NCI-H1436 (cell line): Measurements from ENCODE around the gene TBCD.
"Not testable (repeated sequence)": the region's sequence is repeated elsewhere in the genome, so short reads cannot be mapped to it uniquely, and the experiment has no call there.

ENCODE experiments used
- DNase-seq: peaks from one replicate; lab custom pipeline; 2025; lab: John Stamatoyannopoulos, UW

TBCD gene

DNA sequence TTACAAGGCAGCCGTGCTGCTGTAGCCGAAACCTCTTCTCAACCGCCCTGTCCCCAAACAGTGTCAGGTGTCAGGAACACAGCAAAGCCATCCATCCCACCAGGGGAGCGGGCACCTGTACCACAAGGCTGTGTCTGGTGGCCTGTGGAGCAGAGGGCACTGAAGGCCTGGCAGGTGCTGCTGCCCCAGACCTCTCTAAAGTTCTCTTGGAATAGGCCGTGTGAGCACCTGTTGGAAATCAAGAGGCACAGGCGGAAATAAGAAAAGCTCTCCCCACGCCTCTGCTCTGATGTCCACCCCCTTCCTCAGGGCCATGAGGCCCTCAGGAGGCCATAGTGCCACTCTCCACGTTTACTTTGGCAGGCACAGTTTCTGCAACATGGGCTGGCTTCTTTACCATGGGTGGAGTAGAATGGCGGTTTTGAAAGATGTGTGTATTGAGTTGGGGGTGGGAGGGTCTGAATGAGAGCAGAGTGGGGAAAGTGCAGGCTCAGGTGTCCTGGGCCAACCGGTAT lies 187.8 kb downstream of the TBCD start:
- no peak for DNase-seq

DNA sequence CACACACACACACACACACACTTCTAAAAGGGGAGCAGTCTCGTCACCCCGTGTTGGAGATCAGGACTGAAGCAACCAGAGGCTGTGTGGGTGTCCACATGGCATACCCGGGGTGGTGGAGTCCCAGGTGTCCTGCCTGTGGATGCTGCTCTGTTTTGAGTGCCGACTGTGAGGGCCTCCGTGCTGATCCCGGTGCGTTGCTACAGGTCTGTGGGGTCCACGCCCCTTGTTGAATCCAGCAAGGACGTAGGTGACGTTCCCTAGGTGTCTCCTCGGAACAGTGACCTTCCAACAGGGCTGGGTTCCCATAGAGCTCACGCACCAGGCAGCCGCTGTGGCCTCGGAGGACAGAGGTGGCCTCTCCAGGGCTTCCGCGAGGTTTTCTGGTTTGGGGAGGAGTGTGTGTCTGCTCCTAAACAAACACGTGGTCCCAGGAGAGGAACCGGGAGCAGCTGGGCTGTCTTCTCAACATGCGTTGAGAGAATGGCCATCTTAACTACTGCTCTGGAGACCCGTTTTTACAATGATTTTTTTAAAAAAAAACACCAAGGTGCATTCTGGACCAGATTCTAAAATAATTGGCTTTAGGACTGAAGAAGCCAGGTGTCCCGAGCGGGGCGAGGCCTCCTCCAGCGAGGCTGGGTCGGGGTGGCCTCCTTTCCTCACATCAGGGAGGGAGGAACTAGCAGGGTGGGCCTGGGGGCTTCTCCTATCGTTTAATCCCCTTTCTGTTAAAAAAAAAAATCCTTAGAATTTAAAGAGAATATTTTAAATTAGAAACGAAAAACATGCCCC lies 188.6 kb downstream of the TBCD start:
- no peak for DNase-seq

DNA sequence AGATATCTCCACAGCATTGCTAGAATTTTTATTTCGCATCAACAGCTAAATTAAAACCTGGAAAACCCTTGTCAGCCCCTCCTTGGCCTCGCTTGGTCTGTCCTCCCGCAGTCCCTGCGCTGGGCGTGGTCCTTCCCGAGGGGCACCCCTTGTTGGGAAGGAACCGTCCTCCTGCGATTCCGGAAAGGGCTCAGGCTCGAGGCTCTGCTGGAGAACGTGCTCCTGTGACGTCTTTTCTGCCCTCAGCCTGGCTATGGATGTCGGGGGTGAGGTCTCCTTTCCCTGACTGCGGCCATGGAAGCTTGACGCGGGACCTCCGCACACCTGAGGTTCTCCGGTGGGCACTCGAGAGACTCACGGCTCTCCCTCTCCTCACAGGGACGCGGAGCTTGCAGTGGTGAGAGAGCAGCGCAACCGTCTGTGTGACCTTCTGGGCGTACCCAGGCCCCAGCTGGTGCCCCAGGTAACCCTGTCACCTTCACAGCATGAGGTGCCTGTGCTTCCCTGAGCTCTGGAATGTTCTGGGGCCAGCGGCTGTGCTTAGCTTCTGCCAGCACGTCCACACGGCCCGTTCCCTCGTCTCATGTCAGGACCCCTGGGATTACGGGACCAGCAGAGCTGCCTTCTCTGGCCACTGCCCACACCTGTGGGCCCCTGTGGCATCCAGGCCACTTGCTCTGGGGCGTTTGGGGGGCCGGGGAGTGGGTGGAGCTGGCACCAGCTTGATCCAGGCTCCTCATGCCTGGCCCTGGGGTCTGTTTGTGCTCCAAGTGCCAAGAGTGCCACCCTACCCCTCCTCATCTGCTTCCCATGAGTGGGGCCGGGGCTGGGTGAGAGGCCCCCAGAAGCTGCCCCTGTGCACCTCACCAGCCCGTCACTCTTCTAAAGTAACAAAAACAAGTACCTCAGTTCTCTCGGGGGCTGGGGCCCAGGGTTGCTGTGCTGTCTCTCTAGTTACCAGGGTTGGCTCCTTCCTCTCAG lies 189.4 kb downstream of the TBCD start:
- no peak for DNase-seq

GRCh38 chr17:82942166-82943130 lies 190.6 kb downstream of the TBCD start:
- no peak for DNase-seq

DNA sequence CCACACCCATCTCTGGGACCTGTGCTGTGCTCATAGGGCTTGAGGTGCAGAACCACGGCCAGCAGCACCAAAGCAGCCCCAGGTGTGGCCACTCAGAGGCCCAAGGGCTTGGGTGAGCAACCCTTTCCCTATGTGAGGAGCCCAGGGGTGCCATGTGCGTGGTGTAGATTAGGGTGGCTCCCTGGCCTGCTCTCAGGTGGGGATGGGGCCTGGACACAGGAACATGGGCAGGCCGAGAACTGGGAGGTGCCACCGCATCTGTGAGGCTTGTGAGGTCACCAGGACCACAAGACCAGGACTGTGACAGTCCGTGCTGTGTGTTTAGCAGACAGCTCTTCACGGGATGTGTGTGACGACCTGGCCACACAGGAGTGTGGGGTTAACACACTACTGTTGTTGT lies 191.5 kb downstream of the TBCD start:
- no peak for DNase-seq

DNA sequence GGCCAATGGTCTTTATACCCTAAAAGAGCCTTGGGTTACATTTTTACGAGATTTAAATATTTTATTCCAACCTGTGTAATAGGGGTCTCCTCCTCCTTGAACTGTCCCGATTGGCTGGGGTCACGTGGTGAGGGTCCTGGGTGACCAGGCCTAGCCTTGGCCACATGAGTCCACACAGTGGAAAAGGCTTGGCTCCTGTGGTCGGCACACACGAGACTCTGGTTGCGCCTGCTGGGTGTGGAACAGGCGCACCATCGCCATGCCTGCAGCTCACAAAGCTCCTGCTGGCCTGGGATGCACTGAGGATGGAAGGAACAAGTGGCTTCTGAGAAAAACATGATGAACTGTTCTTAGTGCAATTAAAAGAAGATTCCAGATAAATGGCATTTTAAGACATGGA lies 191.9 kb downstream of the TBCD start:
- DNase-seq = no peak

DNA sequence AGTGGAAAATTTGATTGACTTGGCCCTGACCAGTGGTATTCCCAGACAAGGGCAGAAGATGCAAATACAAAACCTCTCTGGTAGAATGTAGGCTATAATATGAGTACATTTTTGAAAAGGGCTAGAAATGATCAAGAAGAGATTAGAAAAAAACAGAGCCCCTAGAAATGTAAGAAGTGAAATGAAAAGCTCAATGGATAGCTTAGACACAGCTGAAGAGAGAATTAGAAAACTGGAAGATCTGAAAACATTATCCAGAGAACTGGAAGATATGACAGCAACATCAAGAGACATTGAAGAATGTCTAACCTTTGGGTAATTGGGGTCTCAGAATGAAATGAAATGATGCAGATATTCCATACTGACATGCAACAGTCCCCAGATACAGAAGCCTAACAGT lies 193.1 kb downstream of the TBCD start:
- no peak for DNase-seq

- no peak for DNase-seq
Measured at GRCh38 chr17:82946081-82946480, 194.2 kb downstream of the TBCD start.

- no peak for DNase-seq
Measured at GRCh38 chr17:82947051-82947991, 195.5 kb downstream of the TBCD start.

DNA sequence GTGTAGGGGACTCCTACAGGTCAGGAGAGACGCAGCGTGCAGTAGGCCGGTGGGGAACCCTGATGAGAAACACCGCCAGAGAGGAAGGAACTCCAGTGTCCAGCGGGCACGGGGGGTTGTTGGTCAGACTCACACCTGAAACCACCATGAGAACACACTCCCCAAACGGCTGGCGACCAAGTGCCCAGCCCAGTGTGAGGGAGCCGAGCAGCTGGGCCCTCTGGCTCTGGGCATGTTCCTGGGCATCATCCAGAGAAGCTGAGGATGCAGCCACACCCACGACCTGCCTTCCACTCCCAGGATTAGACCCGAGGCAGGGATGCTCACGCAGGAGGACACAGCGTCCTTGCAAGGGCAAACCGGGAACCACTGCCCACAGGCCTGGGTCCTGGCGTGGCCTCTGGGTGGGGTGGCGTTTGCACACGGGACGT lies 196.2 kb downstream of the TBCD start:
- no peak for DNase-seq

- no peak for DNase-seq
Measured at GRCh38 chr17:82948957-82949356, 197.1 kb downstream of the TBCD start.

- DNase-seq = no peak
Measured at GRCh38 chr17:82949361-82949760, 197.5 kb downstream of the TBCD start.

- no peak for DNase-seq
Measured at GRCh38 chr17:82949984-82950383, 198.1 kb downstream of the TBCD start.

GRCh38 chr17:82950525-82951102 lies 198.7 kb downstream of the TBCD start:
- no peak for DNase-seq

DNA sequence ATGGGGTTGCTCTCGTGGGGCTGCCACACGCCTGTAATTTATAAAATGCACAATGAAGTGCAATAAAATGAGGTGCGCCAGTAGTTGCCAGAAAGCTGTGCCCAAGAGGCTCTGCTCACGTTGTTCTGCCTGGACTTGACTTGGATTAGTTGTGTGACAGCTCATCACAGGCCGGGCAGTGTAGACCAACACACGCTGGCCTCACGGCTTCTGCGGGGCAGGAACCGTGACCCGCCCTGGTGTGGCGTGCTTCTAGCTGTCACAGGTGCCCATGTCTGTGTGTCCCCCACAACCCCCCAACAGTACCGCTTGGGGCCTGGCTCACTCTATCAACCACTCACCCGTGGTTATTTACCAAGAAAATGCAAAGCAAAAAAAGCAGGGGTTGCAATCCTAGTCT lies 200.2 kb downstream of the TBCD start:
- DNase-seq = no peak

DNA sequence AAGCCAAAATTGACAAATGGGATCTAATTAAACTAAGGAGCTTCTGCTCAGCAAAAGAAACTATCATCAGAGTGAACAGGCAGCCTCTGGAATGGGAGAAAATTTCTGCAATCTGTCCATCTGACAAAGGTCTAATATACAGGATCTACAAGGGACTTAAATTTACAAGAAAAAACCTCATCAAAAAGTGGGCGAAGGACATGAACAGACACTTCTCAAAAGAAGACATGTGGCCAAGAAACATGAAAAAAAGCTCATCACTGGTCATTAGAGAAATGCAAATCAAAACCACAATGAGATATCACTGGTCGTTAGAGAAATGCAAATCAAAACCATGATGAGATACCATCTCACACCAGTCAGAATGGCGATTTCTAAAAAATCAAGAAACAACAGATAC lies 203.2 kb downstream of the TBCD start:
- DNase-seq = not testable (repeated sequence)

GRCh38 chr17:82955627-82956026 lies 203.8 kb downstream of the TBCD start:
- DNase-seq = not testable (repeated sequence)

- DNase-seq = no peak
Measured at GRCh38 chr17:82956146-82956725, 204.4 kb downstream of the TBCD start.

GRCh38 chr17:82956726-82957468 lies 205.0 kb downstream of the TBCD start:
- DNase-seq = no peak
